Nephron progenitor cell (in vitro differentiated cells): ENCODE results near the gene SLC6A11.

Source experiments
- DNase-seq: peaks from one replicate; pipeline ENCODE4 v3.0.0; 2021
- H3K27ac Mint-ChIP-seq: 2 replicates; pipeline ENCODE4 v1.8.0; 2021; ENCODE audit warnings: mild to moderate bottlenecking, moderate library complexity, mixed read lengths
- H3K27me3 Mint-ChIP-seq: 2 replicates; pipeline ENCODE4 v1.8.0; 2021; ENCODE audit warnings: mild to moderate bottlenecking, low read depth, mixed read lengths; ENCODE audit not compliant: poor library complexity
- H3K36me3 Mint-ChIP-seq: 2 replicates; pipeline ENCODE4 v1.8.0; 2021; ENCODE audit warnings: low read depth, mixed read lengths
- H3K4me1 Mint-ChIP-seq: 2 replicates; pipeline ENCODE4 v1.8.0; 2021; ENCODE audit warnings: mixed read lengths
- H3K4me3 Mint-ChIP-seq: 2 replicates; pipeline ENCODE4 v1.8.0; 2021; ENCODE audit warnings: mild to moderate bottlenecking, moderate library complexity, mixed read lengths
- H3K9me3 Mint-ChIP-seq: 2 replicates; pipeline ENCODE4 v1.8.0; 2021; ENCODE audit warnings: mild to moderate bottlenecking, moderate library complexity, mixed read lengths
- CTCF ChIP-seq: fragments of 200-600 bp; sonication (generic); IDR thresholded peaks from 2 replicates; pipeline ENCODE4 v1.5.0; 2021; ENCODE audit warnings: antibody characterized with exemption

Gene SLC6A11

GRCh38 chr3:10816019-10816862 is at the start of gene SLC6A11:
SLC6A11 (plus strand) TSS chr3:10816228; CDS start chr3:10816266, 38 bp downstream.
- Mint-ChIP-seq H3K9me3 (no peaks in the 10 kb centered on the region), H3K27ac (no peak within 1 kb of the TSS), H3K36me3 (no peaks in the 10 kb centered on the region), H3K4me1 (no peaks in the 10 kb centered on the region), H3K27me3 (peaks cover 92% of the 10 kb centered on the region), H3K4me3 (peak within 1 kb of the TSS; percentile 77)
- DNase-seq, result peak; percentile 71
- TF ChIP-seq CTCF, result no peak

GRCh38 chr3:10768708-10769394 is 47.2 kb upstream of the SLC6A11 start:
- Mint-ChIP-seq H3K4me3 (no peak overlapping the region), H3K27ac (no peak overlapping the region), H3K36me3 (no peaks in the 10 kb centered on the region), H3K27me3 (peaks cover 42% of the 10 kb centered on the region), H3K4me1 (no peaks in the 10 kb centered on the region), H3K9me3 (no peaks in the 10 kb centered on the region)
- DNase-seq, result no peak
- no peak for TF ChIP-seq CTCF

GRCh38 chr3:10770547-10770946 is 45.5 kb upstream of the SLC6A11 start:
- Mint-ChIP-seq H3K9me3 (no peaks in the 10 kb centered on the region), H3K27ac (no peak overlapping the region), H3K4me1 (no peaks in the 10 kb centered on the region), H3K27me3 (peaks cover 56% of the 10 kb centered on the region), H3K36me3 (no peaks in the 10 kb centered on the region), H3K4me3 (no peak overlapping the region)
- no peak for TF ChIP-seq CTCF
- no peak for DNase-seq

- peaks cover 55% of the 10 kb centered on the region for H3K27me3 Mint-ChIP-seq
- TF ChIP-seq CTCF, result no peak
- no peak overlapping the region for H3K4me3 Mint-ChIP-seq
- H3K4me1 Mint-ChIP-seq, result no peaks in the 10 kb centered on the region
- no peak for DNase-seq
- no peaks in the 10 kb centered on the region for H3K36me3 Mint-ChIP-seq
- H3K27ac Mint-ChIP-seq, result no peak overlapping the region
- H3K9me3 Mint-ChIP-seq, result no peaks in the 10 kb centered on the region
Observed at GRCh38 chr3:10770981-10771380, 45.0 kb upstream of the SLC6A11 start.

- no peaks in the 10 kb centered on the region for H3K36me3 Mint-ChIP-seq
- no peak overlapping the region for H3K4me3 Mint-ChIP-seq
- peaks cover 54% of the 10 kb centered on the region for H3K27me3 Mint-ChIP-seq
- no peak for DNase-seq
- H3K9me3 Mint-ChIP-seq, result no peaks in the 10 kb centered on the region
- no peak for TF ChIP-seq CTCF
- peak overlapping the region; percentile 51 for H3K27ac Mint-ChIP-seq
- no peaks in the 10 kb centered on the region for H3K4me1 Mint-ChIP-seq
Observed at GRCh38 chr3:10771486-10772270, 44.4 kb upstream of the SLC6A11 start.
